ENCODE results near the gene ARHGEF3. TPM values are rescaled to one million over a fixed set of nuclear protein-coding genes. Genes with fewer than 3 reads are reported as not detected.
"Not testable (repeated sequence)": the region's sequence is repeated elsewhere in the genome, so short reads cannot be mapped to it uniquely, and the experiment has no call there.

The ARHGEF3 gene
- total RNA-seq, 1 donor: 6.5 TPM

DNA sequence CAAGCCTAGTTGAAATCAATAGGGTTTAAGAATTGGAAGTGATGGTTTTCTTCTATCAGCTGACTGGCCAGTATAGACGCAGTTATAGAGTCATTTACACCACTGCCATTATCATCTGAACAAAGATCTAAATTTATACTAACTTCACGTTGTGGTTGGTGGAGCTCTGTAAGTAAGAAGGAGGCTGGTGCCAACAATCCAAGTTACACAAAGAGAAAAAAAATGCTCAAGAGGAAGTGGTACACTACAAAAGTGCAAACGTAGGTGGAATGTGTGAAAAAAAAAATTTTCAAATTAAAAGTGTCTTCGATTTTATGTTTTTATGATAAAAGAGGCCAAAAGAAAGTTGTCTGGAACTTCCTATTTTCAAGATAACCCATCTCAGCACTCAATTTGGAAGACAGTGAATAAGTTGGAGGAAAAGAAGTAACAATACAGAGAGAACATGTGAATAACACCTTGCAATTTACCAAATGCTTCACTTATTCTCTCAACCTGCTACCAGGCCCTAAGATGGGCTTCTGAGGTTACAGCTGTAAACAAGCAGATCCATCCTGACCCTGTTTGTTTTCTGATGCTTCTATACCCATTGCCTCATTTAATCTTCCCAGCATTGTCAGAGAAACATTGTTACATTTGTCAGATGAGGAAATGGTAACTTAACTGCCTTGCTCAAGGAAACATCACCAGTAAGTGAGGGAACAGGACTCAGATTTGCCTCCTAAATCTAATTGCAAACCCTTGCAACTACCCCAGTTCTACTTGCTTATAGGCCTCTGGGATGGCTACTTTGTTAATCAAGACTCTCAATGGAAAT, 106.7 kb downstream of the ARHGEF3 start:
- H3K4me3 ChIP-seq (ENCODE audit: low read depth, low read length): no peak overlapping the region
- DNase-seq (ENCODE audit: low read depth): no peak
- TF ChIP-seq CTCF (IDR thresholded peaks at IDR 0.05; ENCODE audit: insufficient read depth, low read depth, low read length): no peak

GRCh38 chr3:56693750-56694149, 108.0 kb downstream of the ARHGEF3 start:
- H3K4me3 ChIP-seq (ENCODE audit: low read depth, low read length): no peak overlapping the region
- DNase-seq (ENCODE audit: low read depth): no peak
- TF ChIP-seq CTCF (IDR thresholded peaks at IDR 0.05; ENCODE audit: insufficient read depth, low read depth, low read length): no peak

DNA sequence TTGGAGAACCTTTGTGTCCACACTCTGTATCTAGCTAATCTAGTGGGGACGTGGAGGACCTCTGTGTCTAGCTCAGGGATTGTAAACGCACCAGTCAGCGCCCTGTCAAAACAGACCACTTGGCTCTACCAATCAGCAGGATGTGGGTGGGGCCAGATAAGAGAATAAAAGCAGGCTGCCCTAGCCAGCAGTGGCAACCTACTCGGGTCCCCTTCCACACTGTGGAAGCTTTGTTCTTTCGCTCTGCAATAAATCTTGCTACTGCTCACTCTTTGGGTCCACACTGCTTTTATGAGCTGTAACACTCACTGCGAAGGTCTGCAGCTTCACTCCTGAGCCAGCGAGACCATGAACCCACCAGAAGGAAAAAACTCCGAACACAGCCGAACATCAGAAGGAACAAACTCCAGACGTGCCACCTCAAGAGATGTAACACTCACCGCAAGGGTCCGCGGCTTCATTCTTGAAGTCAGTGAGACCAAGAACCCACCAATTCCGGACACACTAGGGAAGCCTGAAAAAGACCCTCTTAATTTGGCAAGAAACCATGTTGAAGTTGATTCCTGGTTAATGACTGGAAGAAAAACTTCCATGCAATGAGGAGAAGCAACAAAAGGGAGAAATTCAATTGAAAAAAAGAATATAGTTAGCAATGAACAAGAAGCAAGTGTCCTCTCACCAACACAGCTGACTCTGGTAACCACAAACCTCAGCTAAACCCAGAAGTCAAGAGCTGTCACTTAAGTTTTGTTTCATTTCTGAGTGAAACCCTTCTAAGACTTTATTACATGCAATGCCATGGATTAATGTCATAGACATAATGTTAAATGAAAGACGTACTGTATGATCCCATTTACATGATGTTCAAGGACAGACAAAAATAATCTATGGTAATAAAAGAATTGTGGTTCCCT, 109.0 kb downstream of the ARHGEF3 start:
- DNase-seq (ENCODE audit: low read depth); H3K4me3 ChIP-seq (ENCODE audit: low read depth, low read length): not testable (repeated sequence)

DNA sequence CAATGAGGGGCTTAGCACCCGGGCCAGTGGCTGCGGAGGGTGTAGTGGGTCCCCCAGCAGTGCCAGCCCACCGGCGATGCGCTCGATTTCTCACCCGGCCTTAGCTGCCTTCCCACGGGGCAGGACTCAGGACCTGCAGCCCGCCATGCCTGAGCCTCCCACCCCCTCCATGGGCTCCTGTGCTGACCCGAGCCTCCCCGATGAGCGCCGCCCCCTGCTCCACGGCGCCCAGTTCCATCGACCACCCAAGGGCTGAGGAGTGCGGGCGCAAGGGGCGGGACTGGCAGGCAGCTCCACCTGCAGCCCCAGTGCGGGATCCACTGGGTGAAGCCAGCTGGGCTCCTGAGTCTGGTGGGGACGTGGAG, 109.8 kb downstream of the ARHGEF3 start:
- not testable (repeated sequence) for H3K4me3 ChIP-seq (ENCODE audit: low read depth, low read length); DNase-seq (ENCODE audit: low read depth)

DNA sequence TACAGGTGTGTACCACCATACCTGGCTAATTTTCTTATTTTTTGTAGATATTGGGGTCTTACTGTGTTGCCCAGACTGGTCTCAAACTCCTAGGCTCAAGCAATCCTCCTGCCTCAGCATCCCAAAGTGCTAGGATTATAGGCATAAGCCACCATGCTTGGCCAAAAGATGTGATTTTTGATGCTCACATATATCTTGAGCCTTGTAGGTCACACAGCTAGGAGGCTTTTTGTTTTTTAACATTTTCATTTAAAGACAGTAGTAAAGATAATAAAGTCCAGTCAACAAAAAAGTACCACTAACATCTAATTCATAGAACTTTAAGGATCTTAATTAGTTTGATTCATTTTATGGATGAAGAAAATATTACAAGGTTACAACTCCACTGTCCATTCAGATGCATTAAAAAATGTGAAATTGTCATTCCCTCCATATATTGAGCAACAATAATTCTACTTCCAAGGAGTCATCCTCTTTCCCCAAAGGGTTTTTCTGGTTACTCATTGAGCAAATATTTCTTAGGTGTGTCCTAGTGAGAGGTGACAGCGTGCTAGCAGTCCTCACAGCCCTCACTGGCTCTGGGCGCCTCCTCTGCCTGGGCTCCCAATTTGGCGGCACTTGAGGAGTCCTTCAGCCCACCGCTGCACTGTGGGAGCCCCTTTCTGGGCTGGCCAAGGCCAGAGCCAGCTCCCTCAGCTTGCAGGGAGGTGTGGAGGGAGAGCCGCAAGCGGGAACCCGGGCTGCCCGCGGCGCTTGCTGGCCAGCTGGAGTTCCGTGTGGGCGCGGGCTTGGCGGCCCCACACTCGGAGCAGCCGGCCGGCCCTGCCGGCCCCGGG, 110.4 kb downstream of the ARHGEF3 start:
- TF ChIP-seq CTCF (IDR thresholded peaks at IDR 0.05; ENCODE audit: insufficient read depth, low read depth, low read length): no peak
- no peak for DNase-seq (ENCODE audit: low read depth)
- no peak overlapping the region for H3K4me3 ChIP-seq (ENCODE audit: low read depth, low read length)

- no peak overlapping the region for H3K4me3 ChIP-seq (ENCODE audit: low read depth, low read length)
- TF ChIP-seq CTCF (IDR thresholded peaks at IDR 0.05; ENCODE audit: insufficient read depth, low read depth, low read length): no peak
- DNase-seq (ENCODE audit: low read depth): no peak
Observed at GRCh38 chr3:56689303-56689702, 112.4 kb downstream of the ARHGEF3 start.

- DNase-seq (ENCODE audit: low read depth): no peak
- no peak for TF ChIP-seq CTCF (IDR thresholded peaks at IDR 0.05; ENCODE audit: insufficient read depth, low read depth, low read length)
- no peak overlapping the region for H3K4me3 ChIP-seq (ENCODE audit: low read depth, low read length)
Observed at GRCh38 chr3:56688191-56688590, 113.6 kb downstream of the ARHGEF3 start.

All from fibroblast of villous mesenchyme (primary cell).